AG20443 (cell line): ENCODE measurements around the gene GIT2.
"Not testable (repeated sequence)": the region's sequence is repeated elsewhere in the genome, so short reads cannot be mapped to it uniquely, and the experiment has no call there.

Source experiments
- DNase-seq: peaks from one replicate; pipeline ENCODE4 v3.0.0; 2012; ENCODE audit warnings: low spot score, mixed read lengths

The GIT2 gene

GRCh38 chr12:109920261-109920780 lies 75.8 kb downstream of the GIT2 start:
- DNase-seq: peak; percentile 29

- DNase-seq: no peak
These were observed 76.7 kb downstream of the GIT2 start for GRCh38 chr12:109919456-109919855.

- no peak for DNase-seq
These were observed 80.1 kb downstream of the GIT2 start for GRCh38 chr12:109916045-109916444.

GRCh38 chr12:109915171-109916040 lies 80.8 kb downstream of the GIT2 start:
- no peak for DNase-seq

GRCh38 chr12:109914461-109914860 lies 81.7 kb downstream of the GIT2 start:
- no peak for DNase-seq

GRCh38 chr12:109912855-109913321 lies 83.3 kb downstream of the GIT2 start:
- no peak for DNase-seq

GRCh38 chr12:109910969-109911348 lies 85.2 kb downstream of the GIT2 start:
- peak; percentile 67 for DNase-seq

- DNase-seq: no peak
These were observed 85.8 kb downstream of the GIT2 start for GRCh38 chr12:109910254-109910968.

GRCh38 chr12:109905301-109905700 lies 90.9 kb downstream of the GIT2 start:
- DNase-seq: no peak

GRCh38 chr12:109902891-109903418 lies 93.2 kb downstream of the GIT2 start:
- DNase-seq: no peak

GRCh38 chr12:109900752-109901580 lies 95.2 kb downstream of the GIT2 start:
- DNase-seq: peak; percentile 42

GRCh38 chr12:109899783-109900751 lies 96.1 kb downstream of the GIT2 start, which contains the start of gene TCHP:
Gene TCHP (plus strand): TSS chr12:109900274. CDS start chr12:109903027, 2,753 bp downstream.
- peak; percentile 94 for DNase-seq

GRCh38 chr12:109899345-109899744 lies 96.8 kb downstream of the GIT2 start:
- DNase-seq: not testable (repeated sequence)

- no peak for DNase-seq
These were observed 99.1 kb downstream of the GIT2 start for GRCh38 chr12:109897029-109897428.

GRCh38 chr12:109896188-109896587 lies 100.0 kb downstream of the GIT2 start:
- DNase-seq: no peak

- no peak for DNase-seq
These were observed 101.2 kb downstream of the GIT2 start for GRCh38 chr12:109894939-109895338.

- no peak for DNase-seq
These were observed 102.7 kb downstream of the GIT2 start for GRCh38 chr12:109893261-109893995.

GRCh38 chr12:109892748-109893147 lies 103.4 kb downstream of the GIT2 start:
- DNase-seq: no peak

- DNase-seq: no peak
These were observed 103.9 kb downstream of the GIT2 start for GRCh38 chr12:109892165-109892715.
